MM.1S (cell line): ENCODE data around the gene PRPSAP2.

Experiments
- CTCF ChIP-seq: fragments of 300-600 bp; sonication (generic); IDR thresholded peaks from 2 replicates; pipeline ENCODE4 v1.5.1; 2016; ENCODE audit warnings: antibody characterized with exemption, low read length, mixed read lengths
- EZH2 ChIP-seq: fragments of 300-600 bp; sonication (generic); optimal IDR thresholded peaks from 2 replicates; pipeline ENCODE3; 2017; ENCODE audit warnings: low read depth, mild to moderate bottlenecking, antibody characterized with exemption, low read length, mixed read lengths
- EZH2phosphoT487 ChIP-seq: fragments of 300-600 bp; sonication (generic); IDR thresholded peaks from 2 replicates; pipeline ENCODE4 v1.6.1; 2018; ENCODE audit warnings: antibody characterized with exemption, low read length

GRCh38 chr17:18974407-18975149, 116.6 kb downstream of the PRPSAP2 start:
- no peak for TF ChIP-seq CTCF
- TF ChIP-seq EZH2 = no peak
- TF ChIP-seq EZH2phosphoT487 = no peak
